ENCODE results near the gene OPN3. TPM values are rescaled to one million over a fixed set of nuclear protein-coding genes. Genes with fewer than 3 reads are reported as not detected.

OPN3 gene
- total and polyA plus RNA-seq, 9 of the 15 experiments (the other 6 are each of a cell fraction or from before 2014, with no cell fraction given): 4.2 to 34.6 (median 17.0) TPM

DNA sequence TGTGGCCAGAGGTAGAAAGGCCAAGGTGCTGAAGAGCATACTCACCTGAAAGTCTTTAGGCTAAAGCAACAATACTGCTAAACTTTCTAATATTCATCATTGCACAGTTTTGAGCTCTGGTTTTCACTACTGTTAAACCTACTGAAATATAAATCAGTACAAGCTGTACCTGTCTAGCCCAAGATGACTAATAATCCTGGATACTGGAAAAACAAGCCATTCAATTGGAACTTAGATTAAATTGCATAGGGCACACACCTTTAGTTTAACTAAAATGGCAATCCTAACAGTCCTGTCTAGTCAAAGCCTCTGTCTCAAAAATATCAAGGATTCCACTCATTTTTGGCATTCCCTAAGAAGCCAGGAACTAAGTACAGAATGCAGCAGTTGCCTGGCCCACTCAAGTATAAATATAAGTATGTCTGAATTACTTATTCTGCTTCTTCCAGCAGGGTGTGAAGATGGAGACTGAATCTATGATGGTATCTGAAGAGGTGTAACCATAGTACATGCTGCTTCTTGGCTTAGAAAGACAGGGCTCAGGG is 3.1 kb downstream of the OPN3 start:
- peaks cover 7 to 9% of the 10 kb centered on the region in 2 experiments for H3K4me1 ChIP-seq (replicated peaks in 1 of 2; ENCODE audit: control insufficient read depth in 2 of 2, insufficient read depth in 2 of 2, low read length in 2 of 2)
- H3K27me3 ChIP-seq (ENCODE audit: control insufficient read depth in 2 of 2, insufficient read depth in 2 of 2, low read length in 2 of 2): no peaks in the 10 kb centered on the region
- TF ChIP-seq, protein P1, sequence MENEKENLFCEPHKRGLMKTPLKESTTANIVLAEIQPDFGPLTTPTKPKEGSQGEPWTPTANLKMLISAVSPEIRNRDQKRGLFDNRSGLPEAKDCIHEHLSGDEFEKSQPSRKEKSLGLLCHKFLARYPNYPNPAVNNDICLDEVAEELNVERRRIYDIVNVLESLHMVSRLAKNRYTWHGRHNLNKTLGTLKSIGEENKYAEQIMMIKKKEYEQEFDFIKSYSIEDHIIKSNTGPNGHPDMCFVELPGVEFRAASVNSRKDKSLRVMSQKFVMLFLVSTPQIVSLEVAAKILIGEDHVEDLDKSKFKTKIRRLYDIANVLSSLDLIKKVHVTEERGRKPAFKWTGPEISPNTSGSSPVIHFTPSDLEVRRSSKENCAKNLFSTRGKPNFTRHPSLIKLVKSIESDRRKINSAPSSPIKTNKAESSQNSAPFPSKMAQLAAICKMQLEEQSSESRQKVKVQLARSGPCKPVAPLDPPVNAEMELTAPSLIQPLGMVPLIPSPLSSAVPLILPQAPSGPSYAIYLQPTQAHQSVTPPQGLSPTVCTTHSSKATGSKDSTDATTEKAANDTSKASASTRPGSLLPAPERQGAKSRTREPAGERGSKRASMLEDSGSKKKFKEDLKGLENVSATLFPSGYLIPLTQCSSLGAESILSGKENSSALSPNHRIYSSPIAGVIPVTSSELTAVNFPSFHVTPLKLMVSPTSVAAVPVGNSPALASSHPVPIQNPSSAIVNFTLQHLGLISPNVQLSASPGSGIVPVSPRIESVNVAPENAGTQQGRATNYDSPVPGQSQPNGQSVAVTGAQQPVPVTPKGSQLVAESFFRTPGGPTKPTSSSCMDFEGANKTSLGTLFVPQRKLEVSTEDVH (IDR thresholded peaks at IDR 0.05; ENCODE audit: low read depth, partially characterized antibody): no peak
- no peak for TF ChIP-seq SOX6 (IDR thresholded peaks at IDR 0.05)
- 0 out of 4 replicates have a peak, but pooled peaks of 1 of the 2 experiments have one; percentile 14 for TF ChIP-seq MAZ (CRISPR knock-in tag; conservative IDR thresholded peaks at IDR 0.05 in 1 of 2, IDR thresholded peaks at IDR 0.05 in 1 of 2)
- TF ChIP-seq, protein P2, sequence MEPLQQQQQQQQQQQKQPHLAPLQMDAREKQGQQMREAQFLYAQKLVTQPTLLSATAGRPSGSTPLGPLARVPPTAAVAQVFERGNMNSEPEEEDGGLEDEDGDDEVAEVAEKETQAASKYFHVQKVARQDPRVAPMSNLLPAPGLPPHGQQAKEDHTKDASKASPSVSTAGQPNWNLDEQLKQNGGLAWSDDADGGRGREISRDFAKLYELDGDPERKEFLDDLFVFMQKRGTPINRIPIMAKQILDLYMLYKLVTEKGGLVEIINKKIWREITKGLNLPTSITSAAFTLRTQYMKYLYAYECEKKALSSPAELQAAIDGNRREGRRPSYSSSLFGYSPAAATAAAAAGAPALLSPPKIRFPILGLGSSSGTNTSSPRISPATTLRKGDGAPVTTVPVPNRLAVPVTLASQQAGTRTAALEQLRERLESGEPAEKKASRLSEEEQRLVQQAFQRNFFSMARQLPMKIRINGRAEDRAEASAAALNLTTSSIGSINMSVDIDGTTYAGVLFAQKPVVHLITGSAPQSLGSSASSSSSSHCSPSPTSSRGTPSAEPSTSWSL (CRISPR knock-in tag; IDR thresholded peaks at IDR 0.05; ENCODE audit: borderline replicate concordance): no peak
- TF ChIP-seq GATA2 (CRISPR knock-in tag; IDR thresholded peaks at IDR 0.05): 0 out of 2 replicates have a peak, but pooled peaks have one; percentile 9
- peak overlapping the region; percentile 88 for H3K4me3 ChIP-seq
- ChIA-PET POLR2A (interaction anchor here (1.1 to 1.7 kb wide), 4 partner anchors 8 to 205 kb away, joined by 4 to 8 read pairs (median 5); no protein-coding TSS in a partner anchor), CTCF (ENCODE audit: low intra/inter-chr PET ratio) (interaction anchor here (0.6 kb wide), 1 partner anchor 568 kb away, joined by 3 read pairs; no protein-coding TSS in a partner anchor)
- H3K36me3 ChIP-seq (ENCODE audit: control insufficient read depth, insufficient read depth, low read length): peaks cover 57% of the 10 kb centered on the region
- H3K9ac ChIP-seq (ENCODE audit: insufficient read depth in 1 of 2, low read depth in 2 of 2, low read length in 2 of 2): peak overlapping the region in 1 of 2 experiments; percentile 86; a peak in 1 of 4 replicates
- H4K20me1 ChIP-seq (replicated peaks; ENCODE audit: control insufficient read depth, insufficient read depth, low read length): peaks cover 3% of the 10 kb centered on the region; the same call in 1 of the 2 replicates
- no peaks in the 10 kb centered on the region for H3K9me1 ChIP-seq (ENCODE audit: control insufficient read depth, insufficient read depth, low read length)
- BruUV-seq (replicated peaks): no TSS peak
- peak overlapping the region; percentile 98 for H3K4me2 ChIP-seq (ENCODE audit: insufficient read depth, low read length)
- no peak overlapping the region for H3K27ac ChIP-seq (ENCODE audit: extremely low read depth, low read depth, low read length)
- in situ Hi-C loops (cut with MboI) (no loop called here), intact Hi-C loops (cut with micrococcal nuclease) (loop anchor here (1.0 to 5.0 kb wide), 2 partner anchors 59 to 80 kb away; no protein-coding TSS in a partner anchor)
- DNase-seq (ENCODE audit: extremely low read depth in 1 of 4, low spot score in 3 of 4) (no peak), FAIRE-seq (no peak), ATAC-seq (no peak; the same call in 2 of the 3 replicates)
- peaks cover 80% of the 10 kb centered on the region for H3K79me2 ChIP-seq (ENCODE audit: control insufficient read depth, insufficient read depth, low read length)
- H2AFZ ChIP-seq (ENCODE audit: low read depth, low read length): no peak overlapping the region
- H3K9me3 ChIP-seq (replicated peaks; ENCODE audit: control insufficient read depth, insufficient read depth, low read depth, low read length): peaks cover 16% of the 10 kb centered on the region
